Stimulated activated effector memory CD8-positive, alpha-beta T cell treated with anti-CD3 and anti-CD28 coated beads, Interleukin-12 subunit alpha, Interleukin-12 subunit beta, amount 100 ng/mL, for 72 hours (primary cell): ENCODE data around the gene OR4K1.
"Not testable (repeated sequence)": the region's sequence is repeated elsewhere in the genome, so short reads cannot be mapped to it uniquely, and the experiment has no call there.

ENCODE experiments used
- ATAC-seq: fragments of 150-1000 bp; cut with Tn5 transposase; 2 replicates; pipeline ENCODE4 v1.10.0; 2021
- DNase-seq, 2 donors: peaks; one replicate each; pipeline ENCODE4 v3.0.0; 2021 to 2022; ENCODE audit warnings: low spot score in 2 of 2
- H3K27ac Mint-ChIP-seq: one replicate; pipeline ENCODE4 v1.8.0; 2022; ENCODE audit warnings: mild to moderate bottlenecking, mixed read lengths
- H3K36me3 Mint-ChIP-seq: one replicate; pipeline ENCODE4 v1.8.0; 2022; ENCODE audit warnings: mild to moderate bottlenecking, mixed read lengths
- H3K4me1 Mint-ChIP-seq: one replicate; pipeline ENCODE4 v1.8.0; 2022; ENCODE audit warnings: mixed read lengths
- H3K4me3 Mint-ChIP-seq: one replicate; pipeline ENCODE4 v1.8.0; 2022; ENCODE audit warnings: mild to moderate bottlenecking, mixed read lengths
- H3K9me3 Mint-ChIP-seq: one replicate; pipeline ENCODE4 v1.8.0; 2022; ENCODE audit warnings: mixed read lengths

OR4K1 gene, protein sequence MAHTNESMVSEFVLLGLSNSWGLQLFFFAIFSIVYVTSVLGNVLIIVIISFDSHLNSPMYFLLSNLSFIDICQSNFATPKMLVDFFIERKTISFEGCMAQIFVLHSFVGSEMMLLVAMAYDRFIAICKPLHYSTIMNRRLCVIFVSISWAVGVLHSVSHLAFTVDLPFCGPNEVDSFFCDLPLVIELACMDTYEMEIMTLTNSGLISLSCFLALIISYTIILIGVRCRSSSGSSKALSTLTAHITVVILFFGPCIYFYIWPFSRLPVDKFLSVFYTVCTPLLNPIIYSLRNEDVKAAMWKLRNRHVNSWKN

DNA sequence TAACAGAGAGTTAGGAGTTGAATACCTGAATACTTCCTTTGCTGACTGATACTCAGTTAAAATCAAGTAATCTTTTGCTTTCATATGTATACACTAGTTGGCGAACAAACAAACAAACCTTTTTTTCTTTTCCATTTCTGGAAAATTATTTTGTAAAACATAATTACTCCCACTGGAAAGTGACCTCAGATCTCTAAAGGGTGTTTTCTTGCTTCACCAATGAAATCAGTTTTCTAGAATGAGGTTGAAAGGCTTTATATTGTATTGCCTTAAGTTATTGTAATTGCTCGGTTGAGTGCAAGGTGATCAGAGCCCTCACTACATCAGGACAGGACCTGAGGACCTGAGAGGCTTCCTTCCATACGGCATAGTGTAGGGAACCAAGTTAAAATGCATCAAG, at the start of gene OR4K1:
Gene OR4K1, plus strand, starts transcription at position 301 of the 400 bp plus-strand sequence. CDS start 4,750 bp downstream, outside the sequence.
- DNase-seq (no peak), ATAC-seq (no peak)
- Mint-ChIP-seq H3K9me3 (no peaks in the 10 kb centered on the region), H3K4me3 (no peak within 1 kb of the TSS), H3K36me3 (no peaks in the 10 kb centered on the region), H3K4me1 (no peaks in the 10 kb centered on the region), H3K27ac (no peak within 1 kb of the TSS)

DNA sequence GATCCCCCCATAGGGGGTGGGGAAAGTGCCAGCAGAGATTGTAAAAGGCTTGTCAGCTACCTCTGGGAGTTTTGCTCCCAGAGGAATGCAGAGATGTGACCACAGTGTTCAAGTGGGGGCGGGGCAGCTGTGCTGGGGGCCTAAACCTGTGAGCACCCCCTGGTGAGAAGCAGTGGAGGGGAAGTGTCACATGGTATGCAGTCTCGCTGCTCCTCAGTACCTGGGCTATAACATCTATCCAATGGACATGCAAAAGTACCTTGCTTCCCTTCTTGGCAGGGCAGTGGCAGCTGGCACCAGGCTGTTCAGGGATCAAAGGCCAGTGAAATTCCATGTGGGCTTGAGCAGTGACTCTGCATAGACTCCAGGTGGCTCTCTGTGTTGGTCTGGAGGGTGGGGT, 35.4 kb upstream of the OR4K1 start:
- ATAC-seq: no peak
- peaks cover 9% of the 10 kb centered on the region for H3K9me3 Mint-ChIP-seq
- no peak overlapping the region for H3K4me3 Mint-ChIP-seq
- no peak for DNase-seq
- H3K36me3 Mint-ChIP-seq: no peaks in the 10 kb centered on the region
- no peaks in the 10 kb centered on the region for H3K4me1 Mint-ChIP-seq
- no peak overlapping the region for H3K27ac Mint-ChIP-seq

- no peaks in the 10 kb centered on the region for H3K36me3 Mint-ChIP-seq
- H3K9me3 Mint-ChIP-seq: peaks cover 9% of the 10 kb centered on the region
- no peaks in the 10 kb centered on the region for H3K4me1 Mint-ChIP-seq
- DNase-seq (no peak), ATAC-seq (no peak)
- no peak overlapping the region for H3K27ac Mint-ChIP-seq
- H3K4me3 Mint-ChIP-seq: no peak overlapping the region
These were observed 29.7 kb upstream of the OR4K1 start for GRCh38 chr14:19900999-19901398.

- Mint-ChIP-seq H3K9me3 (peaks cover 2% of the 10 kb centered on the region), H3K4me3 (no peak overlapping the region), H3K36me3 (no peaks in the 10 kb centered on the region), H3K4me1 (no peaks in the 10 kb centered on the region), H3K27ac (no peak overlapping the region)
- ATAC-seq: no peak
- no peak for DNase-seq
These were observed 28.3 kb upstream of the OR4K1 start for GRCh38 chr14:19902409-19902808.

GRCh38 chr14:19906665-19907064, 24.1 kb upstream of the OR4K1 start:
- DNase-seq (no peak), ATAC-seq (no peak)
- H3K4me3 Mint-ChIP-seq: no peak overlapping the region
- H3K4me1 Mint-ChIP-seq: no peaks in the 10 kb centered on the region
- H3K36me3 Mint-ChIP-seq: no peaks in the 10 kb centered on the region
- H3K9me3 Mint-ChIP-seq: peaks cover 1% of the 10 kb centered on the region
- no peak overlapping the region for H3K27ac Mint-ChIP-seq

- H3K4me1 Mint-ChIP-seq: no peaks in the 10 kb centered on the region
- no peak overlapping the region for H3K4me3 Mint-ChIP-seq
- no peak overlapping the region for H3K27ac Mint-ChIP-seq
- H3K9me3 Mint-ChIP-seq: peaks cover 3% of the 10 kb centered on the region
- no peak for ATAC-seq
- DNase-seq: no peak
- no peaks in the 10 kb centered on the region for H3K36me3 Mint-ChIP-seq
These were observed 19.6 kb upstream of the OR4K1 start for GRCh38 chr14:19911114-19911513.

- no peak overlapping the region for H3K4me3 Mint-ChIP-seq
- no peaks in the 10 kb centered on the region for H3K9me3 Mint-ChIP-seq
- H3K27ac Mint-ChIP-seq: no peak overlapping the region
- no peaks in the 10 kb centered on the region for H3K4me1 Mint-ChIP-seq
- no peaks in the 10 kb centered on the region for H3K36me3 Mint-ChIP-seq
- ATAC-seq: no peak
- no peak for DNase-seq
These were observed 13.5 kb upstream of the OR4K1 start for GRCh38 chr14:19917243-19917642.

GRCh38 chr14:19917955-19918518, 12.7 kb upstream of the OR4K1 start:
- H3K9me3 Mint-ChIP-seq: no peaks in the 10 kb centered on the region
- no peaks in the 10 kb centered on the region for H3K4me1 Mint-ChIP-seq
- no peak overlapping the region for H3K27ac Mint-ChIP-seq
- DNase-seq: no peak
- H3K4me3 Mint-ChIP-seq: no peak overlapping the region
- ATAC-seq: no peak
- H3K36me3 Mint-ChIP-seq: no peaks in the 10 kb centered on the region

DNA sequence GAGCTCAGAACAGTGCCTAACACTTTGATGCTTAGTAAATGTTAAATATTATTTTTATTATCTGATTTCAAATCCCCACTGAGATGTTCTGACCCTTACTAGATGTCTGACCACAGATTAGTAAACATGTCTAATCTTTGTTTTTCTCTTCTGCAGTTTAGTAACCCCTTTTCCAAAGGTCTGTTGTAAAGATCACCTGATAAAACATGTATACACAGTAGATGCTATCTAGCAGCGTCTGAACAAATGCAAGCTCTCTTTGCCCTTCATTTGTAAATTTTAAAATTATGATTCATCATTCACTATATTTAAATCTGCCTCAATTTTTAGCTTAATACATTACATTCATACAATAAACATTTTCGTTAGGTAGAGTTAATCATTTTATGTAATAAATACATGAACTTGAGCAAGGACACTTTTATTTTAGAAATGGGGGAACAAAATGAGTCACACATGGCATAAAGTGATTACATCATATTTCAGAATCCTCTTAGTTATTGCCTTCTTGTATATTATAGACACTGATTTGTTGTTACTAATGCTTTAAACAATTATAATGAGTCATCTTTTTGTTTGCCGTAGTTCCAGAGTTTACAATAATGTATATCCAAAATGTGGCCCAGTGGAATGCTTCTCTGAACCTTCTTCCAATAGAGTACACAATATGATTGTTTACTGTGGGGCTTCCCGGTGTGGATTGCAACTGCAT, 12.0 kb upstream of the OR4K1 start:
- Mint-ChIP-seq H3K4me3 (no peak overlapping the region), H3K36me3 (no peaks in the 10 kb centered on the region), H3K4me1 (no peaks in the 10 kb centered on the region), H3K9me3 (no peaks in the 10 kb centered on the region), H3K27ac (no peak overlapping the region)
- DNase-seq (no peak), ATAC-seq (no peak)

- no peaks in the 10 kb centered on the region for H3K36me3 Mint-ChIP-seq
- no peak for DNase-seq
- no peaks in the 10 kb centered on the region for H3K4me1 Mint-ChIP-seq
- ATAC-seq: no peak
- H3K27ac Mint-ChIP-seq: no peak within 1 kb of the TSS
- no peak within 1 kb of the TSS for H3K4me3 Mint-ChIP-seq
- H3K9me3 Mint-ChIP-seq: no peaks in the 10 kb centered on the region
These were observed 10.6 kb upstream of the OR4K1 start, which contains the start of gene OR4K5 for GRCh38 chr14:19920021-19920657. Gene OR4K5, plus strand, starts transcription at chr14:19920607. Its CDS starts 0 bp downstream, at chr14:19920607.

- Mint-ChIP-seq H3K4me1 (peaks cover 2% of the 10 kb centered on the region), H3K27ac (no peak overlapping the region), H3K9me3 (peaks cover under 1% of the 10 kb centered on the region), H3K36me3 (no peaks in the 10 kb centered on the region), H3K4me3 (no peak overlapping the region)
- ATAC-seq (peak; percentile 24), DNase-seq (no peak)
These were observed 11.0 kb downstream of the OR4K1 start for GRCh38 chr14:19941668-19942067.

- no peak overlapping the region for H3K27ac Mint-ChIP-seq
- ATAC-seq: no peak
- peaks cover 5% of the 10 kb centered on the region for H3K4me1 Mint-ChIP-seq
- H3K9me3 Mint-ChIP-seq: peaks cover 3% of the 10 kb centered on the region
- H3K4me3 Mint-ChIP-seq: no peak overlapping the region
- no peaks in the 10 kb centered on the region for H3K36me3 Mint-ChIP-seq
- DNase-seq: no peak
These were observed 16.8 kb downstream of the OR4K1 start for GRCh38 chr14:19947413-19948090.

GRCh38 chr14:19949218-19949617, 18.5 kb downstream of the OR4K1 start:
- ATAC-seq: no peak
- DNase-seq: no peak
- Mint-ChIP-seq H3K4me3 (no peak overlapping the region), H3K9me3 (peaks cover 3% of the 10 kb centered on the region), H3K36me3 (no peaks in the 10 kb centered on the region), H3K4me1 (peaks cover 5% of the 10 kb centered on the region), H3K27ac (no peak overlapping the region)

DNA sequence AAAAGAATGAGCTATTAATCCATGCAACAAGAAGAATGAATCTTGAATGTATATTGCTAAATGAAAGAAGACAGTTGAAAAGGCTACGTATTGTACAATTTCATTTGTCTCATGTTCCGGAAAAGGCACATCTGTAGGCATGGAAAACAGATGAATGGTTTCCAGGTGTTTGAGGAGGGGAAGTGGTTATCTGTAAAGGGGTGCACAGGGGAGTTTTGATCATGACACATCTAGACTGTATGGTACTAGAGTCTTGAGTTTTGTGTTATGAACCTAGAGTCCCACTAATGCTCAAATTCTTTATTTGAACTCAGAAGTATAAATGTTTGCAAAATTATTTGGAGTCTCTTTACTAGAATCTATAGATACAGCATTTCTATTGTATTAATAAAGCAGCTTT, 39.0 kb downstream of the OR4K1 start:
- H3K9me3 Mint-ChIP-seq, DNase-seq, ATAC-seq, H3K36me3 Mint-ChIP-seq, H3K4me3 Mint-ChIP-seq, H3K4me1 Mint-ChIP-seq, H3K27ac Mint-ChIP-seq: not testable (repeated sequence)

DNA sequence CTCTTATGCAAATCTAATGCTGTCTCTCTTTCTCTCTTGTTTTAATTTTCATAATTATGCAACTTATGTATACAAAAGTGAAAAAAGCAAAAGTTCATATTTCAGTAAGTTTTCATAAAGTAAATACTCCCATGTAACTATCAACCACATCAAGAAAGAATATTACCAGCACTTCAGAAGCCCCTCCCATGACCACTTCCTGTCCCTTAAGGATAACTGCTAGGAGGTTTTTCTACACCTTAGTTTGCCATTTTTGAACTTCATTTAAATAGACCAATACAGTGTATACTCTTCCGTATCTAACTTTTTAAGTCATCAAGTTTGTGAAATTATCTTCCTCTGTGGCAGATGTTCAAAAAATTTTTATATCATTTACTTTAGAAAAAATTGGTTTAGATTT, 44.1 kb downstream of the OR4K1 start:
- no peak for DNase-seq
- no peak for ATAC-seq
- H3K4me1 Mint-ChIP-seq: peaks cover 19% of the 10 kb centered on the region
- H3K9me3 Mint-ChIP-seq: peaks cover 10% of the 10 kb centered on the region
- peak overlapping the region; percentile 30 for H3K27ac Mint-ChIP-seq
- no peak overlapping the region for H3K4me3 Mint-ChIP-seq
- no peaks in the 10 kb centered on the region for H3K36me3 Mint-ChIP-seq
